Left lung (tissue), 10 donors: ENCODE measurements around the gene WDR73. TPM values are rescaled to one million over a fixed set of nuclear protein-coding genes. Genes with fewer than 3 reads are reported as not detected.

Experiments used
- ATAC-seq: fragments of 200-7000 bp; cut with Tn5 transposase; one replicate; pipeline ENCODE4 v1.9.1; 2020; ENCODE audit warnings: moderate library complexity
- DNase-seq, 4 donors: peaks; one replicate each; pipeline ENCODE4 v3.0.0-alpha.2; 2013 to 2020
- H3K27ac ChIP-seq, 2 donors: fragments of 200-600 bp; sonication (generic) in 1 of 2; one replicate each; pipeline versions ENCODE4 v1.5.0 to v1.8.0; 2020 to 2021
- H3K27me3 ChIP-seq, 2 donors: fragments of 200-600 bp; sonication (generic) in 1 of 2; one replicate each; pipeline versions ENCODE4 v1.5.0 to v1.8.0; 2020 to 2021
- H3K36me3 ChIP-seq, 2 donors: fragments of 200-600 bp; sonication (generic) in 1 of 2; one replicate each; pipeline versions ENCODE4 v1.5.0 to v1.8.0; 2020 to 2021
- H3K4me1 ChIP-seq, 2 donors: fragments of 200-600 bp; one replicate each; pipeline ENCODE4 v1.8.0; 2021
- H3K4me3 ChIP-seq, 2 donors: fragments of 200-600 bp; sonication (generic) in 1 of 2; one replicate each; pipeline versions ENCODE4 v1.5.0 to v1.8.0; 2020 to 2021; ENCODE audit warnings: mild to moderate bottlenecking in 1 of 2
- H3K9me3 ChIP-seq, 2 donors: fragments of 200-600 bp; sonication (generic) in 1 of 2; one replicate each; pipeline versions ENCODE4 v1.5.0 to v1.8.0; 2020 to 2021
- CTCF ChIP-seq, 2 donors: fragments of 200-600 bp; sonication (generic) in 1 of 2; IDR thresholded peaks; one replicate each; pipeline versions ENCODE4 v1.5.0 to v1.8.0; 2021; ENCODE audit warnings: antibody characterized with exemption in 2 of 2
- intact Hi-C, 2 donors: fragments of 100-400 bp; cut with DNase I; formaldehyde crosslinking; loops; one replicate each; pipeline versions ENCODE4 v1.11.2 to v1.14.2; 2022
- polyA plus RNA-seq, 6 donors: library from polyadenylated mRNA; unstranded; fragments of 120-200 nt; gene quantifications; one replicate each; pipeline ENCODE4 v1.2.1, GENCODE V29; 2013; ENCODE audit not compliant: insufficient read length in 6 of 6
- total RNA-seq, 2 donors: library from RNA; stranded (reverse); fragmentation: NEBNext Ultra II Directional; extraction: Animal tissue kit (Norgen Biotek cat#: 25700); gene quantifications; one replicate each; pipeline ENCODE4 v1.2.1, GENCODE V29; 2021
- donor health status: DM: no; HTN: yes; CAD: no.
- donor health status: DM: no; HTN: no; CAD: no.

WDR73 gene
- total and polyA plus RNA-seq, 8 donors, result 25.5 to 48.2 (median 40.2) TPM

GRCh38 chr15:84621358-84621979 is 32.6 kb downstream of the WDR73 start:
- H3K9me3 ChIP-seq, result peaks cover 0 to 28% of the 10 kb centered on the region in 2 donors
- H3K36me3 ChIP-seq, result peaks cover 0 to 24% of the 10 kb centered on the region in 2 donors
- H3K27ac ChIP-seq, result no peak overlapping the region
- intact Hi-C loops, result no loop called here
- peaks cover 0 to 14% of the 10 kb centered on the region in 2 donors for H3K4me1 ChIP-seq
- ATAC-seq, result no peak
- no peak overlapping the region for H3K4me3 ChIP-seq
- no peak for TF ChIP-seq CTCF (IDR thresholded peaks at IDR 0.05)
- peak in 1 of 4 donors; percentile 21 for DNase-seq
- H3K27me3 ChIP-seq, result no peaks in the 10 kb centered on the region

DNA sequence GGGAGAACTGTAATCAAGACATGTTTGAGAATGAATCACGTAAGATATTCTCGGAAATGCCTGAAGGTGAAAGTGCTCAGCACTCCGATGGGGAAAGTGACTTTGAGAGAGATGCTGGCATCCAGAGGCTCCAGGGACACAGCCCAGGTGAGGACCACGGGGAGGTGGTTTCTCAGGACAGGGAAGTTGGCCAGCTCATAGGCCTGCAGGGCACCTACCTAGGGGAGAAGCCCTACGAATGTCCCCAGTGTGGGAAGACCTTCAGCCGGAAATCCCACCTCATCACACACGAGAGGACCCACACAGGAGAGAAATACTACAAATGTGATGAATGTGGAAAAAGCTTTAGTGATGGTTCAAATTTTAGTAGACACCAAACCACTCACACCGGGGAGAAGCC is 33.5 kb downstream of the WDR73 start:
- Histone ChIP-seq H3K4me1 (peaks cover 0 to 22% of the 10 kb centered on the region in 2 donors), H3K27ac (no peak overlapping the region), H3K9me3 (peaks cover 0 to 28% of the 10 kb centered on the region in 2 donors), H3K36me3 (peaks cover 0 to 24% of the 10 kb centered on the region in 2 donors), H3K4me3 (no peak overlapping the region), H3K27me3 (no peaks in the 10 kb centered on the region)
- TF ChIP-seq CTCF (IDR thresholded peaks at IDR 0.05), result no peak
- no peak for DNase-seq
- ATAC-seq, result no peak
- intact Hi-C loops, result no loop called here

GRCh38 chr15:84616235-84616634 is 37.8 kb downstream of the WDR73 start:
- Histone ChIP-seq H3K27ac (peak overlapping the region in 1 of 2 donors; percentile 58), H3K4me1 (peaks cover 0 to 18% of the 10 kb centered on the region in 2 donors), H3K27me3 (no peaks in the 10 kb centered on the region), H3K4me3 (no peak overlapping the region), H3K9me3 (peaks cover 0 to 14% of the 10 kb centered on the region in 2 donors), H3K36me3 (peaks cover 0 to 7% of the 10 kb centered on the region in 2 donors)
- no peak for TF ChIP-seq CTCF (IDR thresholded peaks at IDR 0.05)
- ATAC-seq (peak; percentile 61), DNase-seq (no peak)
- intact Hi-C loops, result no loop called here

DNA sequence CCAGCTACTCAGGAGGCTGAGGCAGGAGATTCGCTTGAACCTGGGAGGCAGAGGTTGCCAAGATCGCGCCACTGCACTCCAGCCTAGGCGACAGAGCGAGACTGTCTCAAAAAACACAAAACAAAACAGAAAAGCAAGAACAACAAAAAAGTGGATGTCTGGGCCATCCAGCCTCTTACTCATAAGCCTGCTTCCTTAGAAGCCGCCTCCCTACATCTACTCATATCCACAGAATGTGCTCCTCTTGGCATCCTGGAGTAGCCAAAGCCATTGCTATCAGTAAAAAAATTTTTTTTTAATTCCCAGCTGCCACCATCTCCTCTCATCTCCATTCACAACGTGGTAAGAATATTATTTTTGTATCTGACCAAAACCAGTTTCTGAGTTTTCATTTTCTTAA is 42.5 kb downstream of the WDR73 start:
- H3K36me3 ChIP-seq, result peaks cover 0 to 4% of the 10 kb centered on the region in 2 donors
- no peaks in the 10 kb centered on the region for H3K27me3 ChIP-seq
- DNase-seq (no peak), ATAC-seq (no peak)
- no peak overlapping the region for H3K4me3 ChIP-seq
- H3K4me1 ChIP-seq, result peaks cover 0 to 12% of the 10 kb centered on the region in 2 donors
- intact Hi-C loops, result no loop called here
- no peak overlapping the region for H3K27ac ChIP-seq
- no peak for TF ChIP-seq CTCF (IDR thresholded peaks at IDR 0.05)
- H3K9me3 ChIP-seq, result no peaks in the 10 kb centered on the region

DNA sequence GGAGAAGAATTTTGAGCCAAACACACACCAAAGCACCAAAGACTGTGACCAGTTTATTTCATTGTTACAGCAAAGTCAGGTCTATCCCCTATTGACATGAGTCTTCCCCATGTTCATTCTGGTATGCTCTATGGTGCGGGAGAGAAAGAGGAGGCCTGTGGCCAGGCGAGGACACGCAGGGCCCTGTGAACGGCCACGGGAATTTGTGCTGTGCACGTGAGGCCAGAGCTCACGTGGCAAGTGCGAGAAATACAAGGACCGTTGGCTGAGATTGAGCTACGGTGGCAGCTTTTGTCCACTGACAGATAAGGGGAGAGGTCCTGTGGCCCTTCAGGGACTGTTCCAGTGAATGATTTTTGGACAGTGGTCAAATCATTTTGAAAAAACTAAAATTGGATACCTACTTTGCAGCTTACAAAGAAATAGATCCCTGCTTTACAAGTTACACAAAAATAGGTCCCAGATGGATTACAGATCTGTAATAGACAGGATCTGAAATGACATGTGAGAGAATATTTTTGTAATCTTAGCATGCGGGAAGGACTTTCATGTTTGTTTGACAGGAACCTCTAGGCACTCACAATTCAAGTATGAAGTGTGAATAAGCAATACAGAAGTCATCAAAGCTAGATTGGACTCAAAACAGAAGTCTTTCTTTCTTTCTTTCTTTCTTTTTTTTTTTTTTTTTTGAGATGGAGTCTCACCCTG is 44.1 kb downstream of the WDR73 start:
- Histone ChIP-seq H3K27ac (no peak overlapping the region), H3K9me3 (no peaks in the 10 kb centered on the region), H3K27me3 (no peaks in the 10 kb centered on the region), H3K36me3 (peaks cover 0 to 4% of the 10 kb centered on the region in 2 donors), H3K4me3 (no peak overlapping the region), H3K4me1 (no peaks in the 10 kb centered on the region)
- DNase-seq, result no peak
- ATAC-seq, result no peak
- no peak for TF ChIP-seq CTCF (IDR thresholded peaks at IDR 0.05)
- intact Hi-C loops, result no loop called here
